ENCODE data around the gene APP.

DNA sequence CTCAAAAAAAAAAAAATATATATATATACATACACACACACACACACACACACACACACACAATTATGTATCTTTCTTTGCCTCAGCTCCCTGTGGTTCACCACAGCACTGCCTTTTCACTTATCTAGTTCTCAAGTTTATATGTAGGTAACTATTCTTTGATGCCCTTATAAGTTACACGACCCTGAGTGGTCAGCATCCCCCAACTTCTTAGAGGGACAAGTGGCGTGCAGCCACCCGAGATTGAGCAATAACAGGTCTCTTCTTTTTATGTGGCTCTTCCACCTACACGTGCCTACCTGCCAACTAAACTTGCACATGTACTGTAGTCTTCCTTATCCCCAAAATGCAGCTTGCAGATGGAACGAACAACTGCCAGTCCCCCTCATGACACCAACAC lies 315.0 kb downstream of the APP start:
- no peak for TF ChIP-seq ZFX (IDR thresholded peaks at IDR 0.05; ENCODE audit: borderline replicate concordance)
- TF ChIP-seq, protein P1, sequence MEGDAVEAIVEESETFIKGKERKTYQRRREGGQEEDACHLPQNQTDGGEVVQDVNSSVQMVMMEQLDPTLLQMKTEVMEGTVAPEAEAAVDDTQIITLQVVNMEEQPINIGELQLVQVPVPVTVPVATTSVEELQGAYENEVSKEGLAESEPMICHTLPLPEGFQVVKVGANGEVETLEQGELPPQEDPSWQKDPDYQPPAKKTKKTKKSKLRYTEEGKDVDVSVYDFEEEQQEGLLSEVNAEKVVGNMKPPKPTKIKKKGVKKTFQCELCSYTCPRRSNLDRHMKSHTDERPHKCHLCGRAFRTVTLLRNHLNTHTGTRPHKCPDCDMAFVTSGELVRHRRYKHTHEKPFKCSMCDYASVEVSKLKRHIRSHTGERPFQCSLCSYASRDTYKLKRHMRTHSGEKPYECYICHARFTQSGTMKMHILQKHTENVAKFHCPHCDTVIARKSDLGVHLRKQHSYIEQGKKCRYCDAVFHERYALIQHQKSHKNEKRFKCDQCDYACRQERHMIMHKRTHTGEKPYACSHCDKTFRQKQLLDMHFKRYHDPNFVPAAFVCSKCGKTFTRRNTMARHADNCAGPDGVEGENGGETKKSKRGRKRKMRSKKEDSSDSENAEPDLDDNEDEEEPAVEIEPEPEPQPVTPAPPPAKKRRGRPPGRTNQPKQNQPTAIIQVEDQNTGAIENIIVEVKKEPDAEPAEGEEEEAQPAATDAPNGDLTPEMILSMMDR (IDR thresholded peaks at IDR 0.05) = no peak

Measured in 22Rv1 (cell line).